H9 (cell line): ENCODE results near the gene MAN1A1. TPM values are rescaled to one million over a fixed set of nuclear protein-coding genes. Genes with fewer than 3 reads are reported as not detected.

Experiments used
- DNase-seq: peaks from one replicate; pipeline ENCODE4 v3.0.0-alpha.2; 2017
- H2AFZ ChIP-seq: one replicate; pipeline ENCODE4 v1.6.1; 2013; ENCODE audit warnings: mild to moderate bottlenecking, low read length, control low read depth, moderate library complexity
- H2AK5ac ChIP-seq: 2 replicates; pipeline ENCODE4 v1.6.1; 2013; ENCODE audit warnings: low read length, control low read depth, mixed read lengths; ENCODE audit not compliant: insufficient read length
- H2BK120ac ChIP-seq: one replicate; pipeline ENCODE4 v1.6.1; 2013; ENCODE audit warnings: low read depth, mild to moderate bottlenecking, low read length, control low read depth, inconsistent platforms; ENCODE audit not compliant: poor library complexity, severe bottlenecking
- H2BK12ac ChIP-seq: 2 replicates; pipeline ENCODE4 v1.6.1; 2013; ENCODE audit warnings: low read length, control low read depth, mixed read lengths, low read depth; ENCODE audit not compliant: insufficient read length
- H2BK15ac ChIP-seq: 2 replicates; pipeline ENCODE4 v1.6.1; 2013; ENCODE audit warnings: low read depth, low read length, control low read depth
- H2BK20ac ChIP-seq: one replicate; pipeline ENCODE4 v1.6.1; 2013; ENCODE audit warnings: low read depth, mild to moderate bottlenecking, low read length, control low read depth, inconsistent platforms; ENCODE audit not compliant: poor library complexity, severe bottlenecking
- H2BK5ac ChIP-seq: 2 replicates; pipeline ENCODE4 v1.6.1; 2013; ENCODE audit warnings: low read length, control low read depth, mixed read lengths; ENCODE audit not compliant: insufficient read length
- H3K14ac ChIP-seq: 2 replicates; pipeline ENCODE4 v1.6.1; 2013; ENCODE audit warnings: low read length, control low read depth; ENCODE audit not compliant: insufficient read depth
- H3K18ac ChIP-seq: 2 replicates; pipeline ENCODE4 v1.6.1; 2013; ENCODE audit warnings: low read depth, mild to moderate bottlenecking, mixed read lengths, low read length, control low read depth; ENCODE audit not compliant: insufficient read length
- H3K23ac ChIP-seq: 2 replicates; pipeline ENCODE4 v1.6.1; 2013; ENCODE audit warnings: low read length, control low read depth, mixed read lengths, low read depth; ENCODE audit not compliant: insufficient read length
- H3K23me2 ChIP-seq: 2 replicates; pipeline ENCODE4 v1.6.1; 2013; ENCODE audit warnings: low read depth, mild to moderate bottlenecking, mixed read lengths, low read length, control low read depth; ENCODE audit not compliant: insufficient read length, poor library complexity, severe bottlenecking
- H3K27ac ChIP-seq: 2 replicates; pipeline ENCODE4 v1.5.1; 2013; ENCODE audit warnings: low read length, control low read depth, mixed read lengths, low read depth; ENCODE audit not compliant: insufficient read length
- H3K27me3 ChIP-seq: 2 replicates; pipeline ENCODE4 v1.6.1; 2013; ENCODE audit warnings: low read length, control low read depth, inconsistent platforms; ENCODE audit not compliant: insufficient read depth
- H3K4ac ChIP-seq: 2 replicates; pipeline ENCODE4 v1.6.1; 2013; ENCODE audit warnings: low read depth, mild to moderate bottlenecking, control low read depth, inconsistent platforms, low read length, moderate library complexity
- H3K4me1 ChIP-seq: 2 replicates; pipeline ENCODE4 v1.6.1; 2013; ENCODE audit warnings: low read length, control low read depth, inconsistent platforms; ENCODE audit not compliant: insufficient read depth
- H3K4me2 ChIP-seq: 2 replicates; pipeline ENCODE4 v1.6.1; 2013; ENCODE audit warnings: low read length, control low read depth, mixed read lengths; ENCODE audit not compliant: insufficient read length, insufficient read depth
- H3K56ac ChIP-seq: 2 replicates; pipeline ENCODE4 v1.6.1; 2013; ENCODE audit warnings: low read depth, mild to moderate bottlenecking, mixed read lengths, low read length, control low read depth; ENCODE audit not compliant: insufficient read length
- H3K79me1 ChIP-seq: 2 replicates; pipeline ENCODE4 v1.6.1; 2013; ENCODE audit warnings: low read depth, mild to moderate bottlenecking, moderate library complexity, low read length, control low read depth, inconsistent platforms; ENCODE audit not compliant: insufficient read depth, poor library complexity, severe bottlenecking
- H3K79me2 ChIP-seq: 2 replicates; pipeline ENCODE4 v1.6.1; 2013; ENCODE audit warnings: low read length, control low read depth, inconsistent platforms; ENCODE audit not compliant: insufficient read depth
- H3K9ac ChIP-seq: 2 replicates; pipeline ENCODE4 v1.6.1; 2013; ENCODE audit warnings: low read length, control low read depth, mixed read lengths; ENCODE audit not compliant: insufficient read length; ENCODE audit errors: extremely low read depth
- H3K9me3 ChIP-seq: one replicate; pipeline ENCODE4 v1.6.1; 2013; ENCODE audit warnings: low read depth, low read length, inconsistent platforms; ENCODE audit not compliant: control insufficient read depth
- H3T11ph ChIP-seq: one replicate; pipeline ENCODE4 v1.6.1; 2013; ENCODE audit warnings: mild to moderate bottlenecking, low read length, control low read depth, inconsistent platforms
- H4K20me1 ChIP-seq: one replicate; pipeline ENCODE4 v1.6.1; 2013; ENCODE audit not compliant: control insufficient read depth, insufficient read length, insufficient read depth
- H4K5ac ChIP-seq: 2 replicates; pipeline ENCODE4 v1.6.1; 2013; ENCODE audit warnings: low read depth, mild to moderate bottlenecking, mixed read lengths, low read length, control low read depth; ENCODE audit not compliant: insufficient read length
- H4K8ac ChIP-seq: replicated peaks from 2 replicates; pipeline ENCODE4 v1.6.1; 2013; ENCODE audit warnings: low read length, control low read depth, mixed read lengths, low read depth; ENCODE audit not compliant: insufficient read length
- H4K91ac ChIP-seq: 2 replicates; pipeline ENCODE4 v1.6.1; 2013; ENCODE audit warnings: low read depth, mild to moderate bottlenecking, moderate library complexity, mixed read lengths, low read length, control low read depth; ENCODE audit not compliant: insufficient read length
- H3K27ac Mint-ChIP-seq, 3 experiments: 2 replicates in 2 of 3; 3 replicates in 1 of 3; pipeline ENCODE4 v1.8.0; 2020 to 2021; ENCODE audit warnings: mixed read lengths in 3 of 3, mild to moderate bottlenecking in 1 of 3, moderate library complexity in 1 of 3
- H3K27me3 Mint-ChIP-seq: 2 replicates; pipeline ENCODE4 v1.8.0; 2021; ENCODE audit warnings: low read depth, mild to moderate bottlenecking, moderate library complexity, mixed read lengths
- H3K36me3 Mint-ChIP-seq, 3 experiments: 2 replicates in 2 of 3; 3 replicates in 1 of 3; pipeline ENCODE4 v1.8.0; 2020 to 2021; ENCODE audit warnings: low read depth in 3 of 3, mixed read lengths in 3 of 3; ENCODE audit not compliant: insufficient read depth in 1 of 3
- H3K4me1 Mint-ChIP-seq, 2 experiments: 2 replicates each; pipeline ENCODE4 v1.8.0; 2020; ENCODE audit warnings: mixed read lengths in 2 of 2
- H3K4me3 Mint-ChIP-seq, 2 experiments: 2 replicates in 1 of 2; 3 replicates in 1 of 2; pipeline ENCODE4 v1.8.0; 2020 to 2021; ENCODE audit warnings: mild to moderate bottlenecking in 2 of 2, mixed read lengths in 2 of 2, moderate library complexity in 1 of 2
- H3K9me3 Mint-ChIP-seq, 2 experiments: 2 replicates in 1 of 2; 3 replicates in 1 of 2; pipeline ENCODE4 v1.8.0; 2020; ENCODE audit warnings: mild to moderate bottlenecking in 2 of 2, mixed read lengths in 2 of 2, moderate library complexity in 1 of 2
- CTCF ChIP-seq: fragments of 200-600 bp; sonication (generic); conservative IDR thresholded peaks from 3 replicates; pipeline ENCODE4 v1.8.0; 2021; ENCODE audit warnings: antibody characterized with exemption, mild to moderate bottlenecking
- WGBS: extraction: QIAGEN DNeasy Blood & Tissue Kit; methylation state at CpG from one replicate; pipeline ENCODE4 v1.1.7; 2013; ENCODE audit warnings: missing lambda C conversion rate, low lambda C conversion rate, mixed read lengths; ENCODE audit not compliant: insufficient read length; ENCODE audit errors: extremely low coverage; 5-methylcytosine and 5-hydroxymethylcytosine counted together
- total RNA-seq: library from RNA; stranded (reverse); gene quantifications from 2 replicates; pipeline ENCODE4 v1.2.1, GENCODE V29; 2021

The MAN1A1 gene
- total RNA-seq, 1 experiment from 2014 or later = 1.6 TPM

- Histone ChIP-seq H2AFZ (no peak overlapping the region), H3K4me2 (no peak overlapping the region), H4K20me1 (no peaks in the 10 kb centered on the region), H3K27ac (no peak overlapping the region), H3K4ac (no peak overlapping the region), H3T11ph (no peak overlapping the region), H4K8ac (no peak overlapping the region), H2BK20ac (no peak overlapping the region), H2AK5ac (no peak overlapping the region), H2BK120ac (no peak overlapping the region), H3K23ac (no peak overlapping the region), H3K18ac (no peak overlapping the region), H3K9ac (no peak overlapping the region), H3K4me1 (peaks cover 3% of the 10 kb centered on the region; the same call in 1 of the 2 replicates), H3K9me3 (no peaks in the 10 kb centered on the region), H3K23me2 (no peaks in the 10 kb centered on the region), H4K5ac (no peak overlapping the region), H3K14ac (no peak overlapping the region), H2BK15ac (no peak overlapping the region), H3K56ac (no peak overlapping the region), H3K27me3 (no peaks in the 10 kb centered on the region), H4K91ac (no peak overlapping the region), H2BK5ac (no peak overlapping the region), H2BK12ac (no peak overlapping the region), H3K79me1 (no peaks in the 10 kb centered on the region), H3K79me2 (no peaks in the 10 kb centered on the region)
- Mint-ChIP-seq H3K4me1 (peaks cover 21 to 25% of the 10 kb centered on the region in 2 experiments), H3K9me3 (no peaks in the 10 kb centered on the region), H3K27me3 (0 out of 2 replicates have a peak, but pooled peaks cover 1% of the 10 kb centered on the region), H3K36me3 (no peaks in the 10 kb centered on the region), H3K27ac (no peak overlapping the region), H3K4me3 (no peak overlapping the region)
- no CpG with 5 or more reads among the region's 8 CpGs for WGBS
- DNase-seq = peak; percentile 53
- TF ChIP-seq CTCF = no peak
These were observed 8.6 kb downstream of the MAN1A1 start for GRCh38 chr6:119340796-119341487.
